WTC11 (cell line): Measurements from ENCODE around the gene PIAS2. TPM values are rescaled to one million over a fixed set of nuclear protein-coding genes. Genes with fewer than 3 reads are reported as not detected.

Experiments used
- ATAC-seq: fragments of 200-7000 bp; cut with Tn5 transposase; 2 replicates; pipeline ENCODE4 v1.10.0; 2021; ENCODE audit warnings: mild to moderate bottlenecking, moderate library complexity
- CTCF ChIA-PET: fragments of 300-600 bp; sonication (Branson Sonifier 250); formaldehyde crosslinking; loops from one replicate; lab custom pipeline; 2021; ENCODE audit warnings: antibody characterized with exemption; lab: Charles Lee
- POLR2A ChIA-PET: fragments of 350-600 bp; sonication (Branson Sonifier 250); formaldehyde crosslinking; loops from one replicate; lab custom pipeline; 2021; ENCODE audit warnings: antibody characterized with exemption; lab: Charles Lee
- DNase-seq: peaks from one replicate; pipeline ENCODE4 v3.0.0; 2021; ENCODE audit warnings: low spot score
- H3K27ac Mint-ChIP-seq: 2 replicates; pipeline ENCODE4 v1.8.0; 2021; ENCODE audit warnings: mixed read lengths
- H3K27me3 Mint-ChIP-seq: 2 replicates; pipeline ENCODE4 v1.8.0; 2021; ENCODE audit warnings: low read depth, mild to moderate bottlenecking, moderate library complexity, mixed read lengths
- H3K36me3 Mint-ChIP-seq: 2 replicates; pipeline ENCODE4 v1.8.0; 2021; ENCODE audit warnings: mixed read lengths
- H3K4me1 Mint-ChIP-seq: 2 replicates; pipeline ENCODE4 v1.8.0; 2022; ENCODE audit warnings: mixed read lengths
- H3K4me3 Mint-ChIP-seq: 2 replicates; pipeline ENCODE4 v1.8.0; 2021; ENCODE audit warnings: mild to moderate bottlenecking, moderate library complexity, mixed read lengths
- H3K9me3 Mint-ChIP-seq: 2 replicates; pipeline ENCODE4 v1.8.0; 2021; ENCODE audit warnings: mixed read lengths
- AR ChIP-seq: fragments of 250-450 bp; sonication (Bioruptor Pico); IDR thresholded peaks from 2 replicates; pipeline ENCODE4 v1.9.0; 2021; ENCODE audit warnings: mild to moderate bottlenecking
- ATF6 ChIP-seq: sonication (generic); formaldehyde crosslinking; IDR thresholded peaks from 2 replicates; pipeline ENCODE4 v1.8.1; 2023; ENCODE audit warnings: mild to moderate bottlenecking, missing genetic modification reagents
- CREB1 ChIP-seq: sonication (generic); formaldehyde crosslinking; IDR thresholded peaks from 2 replicates; pipeline ENCODE4 v1.8.0; 2023; ENCODE audit warnings: mild to moderate bottlenecking, missing genetic modification reagents
- E2F5 ChIP-seq: sonication (generic); formaldehyde crosslinking; IDR thresholded peaks from 2 replicates; pipeline ENCODE4 v1.8.1; 2022; ENCODE audit warnings: mild to moderate bottlenecking, moderate library complexity, missing genetic modification reagents
- ELF4 ChIP-seq: sonication (generic); formaldehyde crosslinking; IDR thresholded peaks from 2 replicates; pipeline ENCODE4 v1.8.1; 2022; ENCODE audit warnings: low read depth, mild to moderate bottlenecking, moderate library complexity, missing genetic modification reagents
- EMX1 ChIP-seq: fragments of 250-450 bp; sonication (Bioruptor Pico); IDR thresholded peaks from 2 replicates; pipeline ENCODE4 v1.8.0; 2021; ENCODE audit warnings: mild to moderate bottlenecking
- ETV6 ChIP-seq: sonication (generic); formaldehyde crosslinking; IDR thresholded peaks from 2 replicates; pipeline ENCODE4 v1.8.1; 2022; ENCODE audit warnings: mild to moderate bottlenecking, missing genetic modification reagents
- GTF2I ChIP-seq: fragments of 250-450 bp; sonication (Bioruptor Pico); conservative IDR thresholded peaks from 2 replicates; pipeline ENCODE4 v1.4.0; 2021; ENCODE audit warnings: mild to moderate bottlenecking
- IRF2 ChIP-seq: sonication (generic); formaldehyde crosslinking; IDR thresholded peaks from 2 replicates; pipeline ENCODE4 v1.8.0; 2022; ENCODE audit warnings: low read depth, missing genetic modification reagents, borderline replicate concordance
- JUN ChIP-seq: sonication (generic); formaldehyde crosslinking; IDR thresholded peaks from 2 replicates; pipeline ENCODE4 v1.8.0; 2023; ENCODE audit warnings: mild to moderate bottlenecking, missing genetic modification reagents
- NR3C1 ChIP-seq: sonication (generic); formaldehyde crosslinking; conservative IDR thresholded peaks from 2 replicates; pipeline ENCODE4 v1.8.1; 2023; ENCODE audit warnings: low read depth, mild to moderate bottlenecking, missing genetic modification reagents
- PRRX2 ChIP-seq: fragments of 250-450 bp; sonication (Bioruptor Pico); IDR thresholded peaks from 2 replicates; pipeline ENCODE4 v1.8.0; 2021; ENCODE audit warnings: mild to moderate bottlenecking
- TEAD4 ChIP-seq: sonication (generic); formaldehyde crosslinking; IDR thresholded peaks from 2 replicates; pipeline ENCODE4 v1.8.0; 2022; ENCODE audit warnings: mild to moderate bottlenecking, missing genetic modification reagents
- USF2 ChIP-seq: sonication (generic); formaldehyde crosslinking; IDR thresholded peaks from 2 replicates; pipeline ENCODE4 v1.8.1; 2023; ENCODE audit warnings: mild to moderate bottlenecking, missing genetic modification reagents, moderate library complexity
- ZBTB43 ChIP-seq: sonication (generic); formaldehyde crosslinking; IDR thresholded peaks from 2 replicates; pipeline ENCODE4 v1.8.1; 2023; ENCODE audit warnings: mild to moderate bottlenecking, missing genetic modification reagents
- ZMAT4 ChIP-seq: fragments of 250-450 bp; sonication (Bioruptor Pico); IDR thresholded peaks from 2 replicates; pipeline ENCODE4 v1.9.0; 2021; ENCODE audit warnings: mild to moderate bottlenecking
- ZNF121 ChIP-seq: sonication (generic); formaldehyde crosslinking; IDR thresholded peaks from 2 replicates; pipeline ENCODE4 v1.8.0; 2023; ENCODE audit warnings: missing genetic modification reagents
- ZNF232 ChIP-seq: sonication (generic); formaldehyde crosslinking; IDR thresholded peaks from 2 replicates; pipeline ENCODE4 v1.8.0; 2022; ENCODE audit warnings: mild to moderate bottlenecking, missing genetic modification reagents
- ZNF263 ChIP-seq: sonication (generic); formaldehyde crosslinking; IDR thresholded peaks from 2 replicates; pipeline ENCODE4 v1.8.1; 2022; ENCODE audit warnings: low read depth, mild to moderate bottlenecking, moderate library complexity, missing genetic modification reagents
- ZNF317 ChIP-seq: sonication (generic); formaldehyde crosslinking; IDR thresholded peaks from 2 replicates; pipeline ENCODE4 v1.8.1; 2023; ENCODE audit warnings: low read depth, mild to moderate bottlenecking, moderate library complexity, missing genetic modification reagents, borderline replicate concordance
- ZNF423 ChIP-seq: fragments of 250-450 bp; sonication (Bioruptor Pico); IDR thresholded peaks from 2 replicates; pipeline ENCODE4 v2.1.2; 2022; ENCODE audit warnings: mild to moderate bottlenecking, moderate library complexity
- ZNF532 ChIP-seq: fragments of 250-450 bp; sonication (Bioruptor Pico); IDR thresholded peaks from 2 replicates; pipeline ENCODE4 v1.9.0; 2021; ENCODE audit warnings: mild to moderate bottlenecking, borderline replicate concordance
- total RNA-seq: library from RNA; stranded (reverse); gene quantifications from 3 replicates; pipeline ENCODE4 v1.2.3, GENCODE V29; 2021

Gene PIAS2
- total RNA-seq, 1 experiment from 2014 or later = 50.7 TPM

GRCh38 chr18:46916551-46917107 lies 678 bp downstream of the PIAS2 start:
- Mint-ChIP-seq H3K27ac (peak overlapping the region; percentile 88), H3K4me3 (peak overlapping the region; percentile 93), H3K4me1 (peaks cover 68% of the 10 kb centered on the region), H3K9me3 (no peaks in the 10 kb centered on the region), H3K27me3 (no peaks in the 10 kb centered on the region), H3K36me3 (no peaks in the 10 kb centered on the region; the same call in 1 of the 2 replicates)
- CTCF ChIA-PET = interaction anchor here (0.6 to 1.4 kb wide), 4 partner anchors 17 to 259 kb away, joined by 3 to 6 read pairs (median 5); no protein-coding TSS in a partner anchor
- no peak for TF ChIP-seq ZNF263 (CRISPR knock-in tag)
- TF ChIP-seq ZNF317 = no peak
- TF ChIP-seq CREB1 (CRISPR knock-in tag) = no peak
- no peak for TF ChIP-seq ZBTB43
- TF ChIP-seq GTF2I = no peak
- TF ChIP-seq TEAD4 = no peak
- TF ChIP-seq EMX1 (CRISPR knock-in tag) = no peak
- no peak for TF ChIP-seq ZMAT4 (CRISPR knock-in tag)
- TF ChIP-seq E2F5 (CRISPR knock-in tag) = no peak
- TF ChIP-seq JUN (CRISPR knock-in tag) = no peak
- TF ChIP-seq USF2 (CRISPR knock-in tag) = no peak
- TF ChIP-seq PRRX2 (CRISPR knock-in tag) = no peak
- no peak for TF ChIP-seq AR (CRISPR knock-in tag)
- no peak for TF ChIP-seq IRF2 (CRISPR knock-in tag)
- no peak for TF ChIP-seq ZNF423
- TF ChIP-seq ETV6 (CRISPR knock-in tag) = no peak
- TF ChIP-seq ZNF232 (CRISPR knock-in tag) = no peak
- TF ChIP-seq ZNF121 (CRISPR knock-in tag) = no peak
- DNase-seq (no peak), ATAC-seq (no peak; the same call in 1 of the 2 replicates)
- POLR2A ChIA-PET = interaction anchor here (1.1 kb wide), 1 partner anchor 24 kb away, joined by 3 read pairs; no protein-coding TSS in a partner anchor

GRCh38 chr18:46915800-46916550 lies 1.3 kb downstream of the PIAS2 start:
- CTCF ChIA-PET = no interaction called here
- TF ChIP-seq ELF4 (CRISPR knock-in tag) (no peak), ATF6 (CRISPR knock-in tag) (no peak), ZNF532 (CRISPR knock-in tag) (no peak), NR3C1 (CRISPR knock-in tag) (no peak)

More at GRCh38 chr18:46915800-46916550, 1.3 kb downstream of the PIAS2 start:
- Mint-ChIP-seq H3K27ac (peak overlapping the region; percentile 88), H3K27me3 (no peaks in the 10 kb centered on the region), H3K9me3 (no peaks in the 10 kb centered on the region), H3K4me1 (peaks cover 68% of the 10 kb centered on the region), H3K4me3 (peak overlapping the region; percentile 93), H3K36me3 (no peaks in the 10 kb centered on the region; the same call in 1 of the 2 replicates)
- DNase-seq (no peak), ATAC-seq (no peak)
- POLR2A ChIA-PET = interaction anchor here (0.7 kb wide), 1 partner anchor 503 kb away, joined by 3 read pairs; no protein-coding TSS in a partner anchor
